ENCODE measurements around the gene MIF4GD.
"Not testable (repeated sequence)": the region's sequence is repeated elsewhere in the genome, so short reads cannot be mapped to it uniquely, and the experiment has no call there.

Gene MIF4GD

GRCh38 chr17:75287221-75287620, 16.2 kb upstream of the MIF4GD start:
- DNase-seq: no peak

GRCh38 chr17:75285123-75285522, 14.1 kb upstream of the MIF4GD start:
- no peak for DNase-seq

GRCh38 chr17:75280189-75280588, 9.2 kb upstream of the MIF4GD start:
- DNase-seq: not testable (repeated sequence)

GRCh38 chr17:75277664-75278071, 6.6 kb upstream of the MIF4GD start:
- no peak for DNase-seq

- DNase-seq: no peak
Measured at GRCh38 chr17:75273977-75274708, 3.1 kb upstream of the MIF4GD start.

GRCh38 chr17:75272848-75273184, 1.8 kb upstream of the MIF4GD start:
- peak in 1 of 2 experiments; percentile 34 for DNase-seq

GRCh38 chr17:75271955-75272847, 1.2 kb upstream of the MIF4GD start:
- DNase-seq: peak in 1 of 2 experiments; percentile 69

- peak; percentile 29 to 89 for DNase-seq
Measured at GRCh38 chr17:75271233-75271954, 363 bp upstream of the MIF4GD start.

- peak in 1 of 2 experiments; percentile 64 for DNase-seq
Measured at GRCh38 chr17:75270218-75270965, 639 bp downstream of the MIF4GD start.

- DNase-seq: no peak
Measured at GRCh38 chr17:75269844-75270217, 1.2 kb downstream of the MIF4GD start.

- no peak for DNase-seq
Measured at GRCh38 chr17:75267411-75268232, 3.4 kb downstream of the MIF4GD start.

GRCh38 chr17:75267153-75267410, 3.9 kb downstream of the MIF4GD start:
- peak in 1 of 2 experiments; percentile 76 for DNase-seq

GRCh38 chr17:75266316-75267152, 4.5 kb downstream of the MIF4GD start:
- DNase-seq: peak in 1 of 2 experiments; percentile 62

GRCh38 chr17:75265614-75266315, 5.3 kb downstream of the MIF4GD start:
- DNase-seq: no peak

GRCh38 chr17:75263055-75263454, 8.0 kb downstream of the MIF4GD start:
- no peak for DNase-seq

- no peak for DNase-seq
Measured at GRCh38 chr17:75262112-75262606, 8.9 kb downstream of the MIF4GD start.

- peak; percentile 92 to 96 for DNase-seq
Measured at GRCh38 chr17:75261336-75262111, 9.5 kb downstream of the MIF4GD start, which contains the start of the genes GGA3 and MRPS7. Gene GGA3, minus strand, starts transcription at chr17:75261606. Its CDS starts 19 bp downstream, at chr17:75261587. Gene MRPS7, plus strand, starts transcription at chr17:75261879. Its CDS starts 22 bp downstream, at chr17:75261901.

- DNase-seq: no peak
Measured at GRCh38 chr17:75260641-75261335, 10.2 kb downstream of the MIF4GD start.

Measured in NCI-H446 (cell line).